LNCAP (cell line): ENCODE measurements around the gene LYVE1.

ENCODE experiments used
- TF ChIP-seq, protein P1 (sequence below): fragments of 450-650 bp; IDR thresholded peaks from 2 replicates; pipeline ENCODE4 v1.5.1; 2017; ENCODE audit warnings: mild to moderate bottlenecking

The LYVE1 gene

DNA sequence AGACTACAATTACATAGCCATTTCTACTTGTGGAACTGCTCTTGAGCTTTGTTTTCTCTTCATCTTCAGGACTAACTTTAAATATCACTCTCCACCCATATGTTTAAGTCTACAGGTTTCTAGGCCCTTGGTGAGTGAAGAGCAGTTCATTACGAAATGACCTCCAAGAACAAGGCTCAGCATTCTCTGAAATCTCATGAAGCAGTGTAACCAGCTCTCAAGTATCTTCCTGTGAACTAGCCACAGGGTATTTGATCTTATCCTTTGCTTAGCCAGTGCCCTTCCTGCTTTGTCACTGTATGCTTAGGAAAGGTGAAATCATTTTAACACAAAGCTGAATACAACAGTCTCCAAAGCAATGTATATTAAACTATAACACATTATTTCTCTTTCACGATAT lies 20.4 kb upstream of the LYVE1 start:
- TF ChIP-seq, protein P1, sequence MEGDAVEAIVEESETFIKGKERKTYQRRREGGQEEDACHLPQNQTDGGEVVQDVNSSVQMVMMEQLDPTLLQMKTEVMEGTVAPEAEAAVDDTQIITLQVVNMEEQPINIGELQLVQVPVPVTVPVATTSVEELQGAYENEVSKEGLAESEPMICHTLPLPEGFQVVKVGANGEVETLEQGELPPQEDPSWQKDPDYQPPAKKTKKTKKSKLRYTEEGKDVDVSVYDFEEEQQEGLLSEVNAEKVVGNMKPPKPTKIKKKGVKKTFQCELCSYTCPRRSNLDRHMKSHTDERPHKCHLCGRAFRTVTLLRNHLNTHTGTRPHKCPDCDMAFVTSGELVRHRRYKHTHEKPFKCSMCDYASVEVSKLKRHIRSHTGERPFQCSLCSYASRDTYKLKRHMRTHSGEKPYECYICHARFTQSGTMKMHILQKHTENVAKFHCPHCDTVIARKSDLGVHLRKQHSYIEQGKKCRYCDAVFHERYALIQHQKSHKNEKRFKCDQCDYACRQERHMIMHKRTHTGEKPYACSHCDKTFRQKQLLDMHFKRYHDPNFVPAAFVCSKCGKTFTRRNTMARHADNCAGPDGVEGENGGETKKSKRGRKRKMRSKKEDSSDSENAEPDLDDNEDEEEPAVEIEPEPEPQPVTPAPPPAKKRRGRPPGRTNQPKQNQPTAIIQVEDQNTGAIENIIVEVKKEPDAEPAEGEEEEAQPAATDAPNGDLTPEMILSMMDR = no peak

DNA sequence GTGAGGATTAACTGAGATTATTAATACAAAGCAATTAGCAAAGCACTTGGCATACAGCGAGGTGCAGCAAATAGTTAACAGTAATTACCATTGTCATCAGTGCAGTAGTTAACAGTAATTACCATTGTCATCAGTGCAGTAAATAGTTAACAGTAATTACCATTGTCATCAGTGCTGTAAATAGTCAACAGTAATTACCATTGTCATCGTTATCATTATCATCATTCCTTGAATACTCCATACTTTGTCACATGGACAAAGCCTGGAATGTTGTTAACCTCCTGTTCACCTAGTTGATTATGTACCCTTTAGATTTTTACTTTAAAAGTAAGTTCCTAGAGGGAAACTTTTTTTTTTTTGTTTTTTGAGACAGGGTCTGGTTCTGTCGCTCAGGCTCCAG lies 19.5 kb upstream of the LYVE1 start:
- TF ChIP-seq, protein P1 = no peak

DNA sequence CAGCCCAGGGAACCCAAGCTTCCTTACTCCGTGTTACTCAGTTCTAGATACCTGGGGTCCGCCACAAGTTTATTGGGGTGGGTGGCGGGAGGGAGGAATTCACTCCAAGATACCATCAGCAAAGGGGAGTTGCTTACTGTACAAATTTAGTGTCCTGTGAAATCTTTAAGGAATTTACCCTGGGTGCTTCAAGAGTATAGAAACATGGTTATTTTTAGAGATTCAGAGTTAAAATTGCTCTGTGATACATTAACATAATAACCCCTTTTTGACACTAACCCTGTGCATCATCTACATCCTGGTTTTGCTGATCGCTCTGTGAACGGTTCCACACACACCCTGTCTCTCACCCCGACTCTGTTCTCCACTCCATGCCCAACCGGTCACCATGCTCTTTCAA lies 18.9 kb upstream of the LYVE1 start:
- TF ChIP-seq, protein P1 = no peak

DNA sequence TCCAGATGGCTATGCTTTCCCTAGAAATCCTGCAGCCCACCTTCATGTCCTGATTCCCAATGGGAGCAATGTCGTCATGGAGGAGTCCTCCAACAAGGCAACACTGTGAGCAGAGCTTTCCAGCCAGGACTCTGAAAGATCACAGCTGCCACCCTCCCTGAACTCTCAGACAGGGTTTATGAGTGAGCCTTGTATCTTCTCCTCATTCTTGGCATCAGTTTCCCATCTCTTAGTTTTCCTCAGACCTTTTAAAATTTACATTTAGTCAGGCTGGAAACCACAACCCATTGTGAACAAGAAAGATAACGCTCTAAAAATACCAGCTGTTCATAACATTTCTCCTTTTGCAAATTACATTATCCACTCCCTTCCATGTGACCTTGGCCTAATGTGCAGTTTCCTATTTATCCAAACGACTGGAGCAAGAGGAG lies 15.6 kb upstream of the LYVE1 start:
- TF ChIP-seq, protein P1 = no peak

DNA sequence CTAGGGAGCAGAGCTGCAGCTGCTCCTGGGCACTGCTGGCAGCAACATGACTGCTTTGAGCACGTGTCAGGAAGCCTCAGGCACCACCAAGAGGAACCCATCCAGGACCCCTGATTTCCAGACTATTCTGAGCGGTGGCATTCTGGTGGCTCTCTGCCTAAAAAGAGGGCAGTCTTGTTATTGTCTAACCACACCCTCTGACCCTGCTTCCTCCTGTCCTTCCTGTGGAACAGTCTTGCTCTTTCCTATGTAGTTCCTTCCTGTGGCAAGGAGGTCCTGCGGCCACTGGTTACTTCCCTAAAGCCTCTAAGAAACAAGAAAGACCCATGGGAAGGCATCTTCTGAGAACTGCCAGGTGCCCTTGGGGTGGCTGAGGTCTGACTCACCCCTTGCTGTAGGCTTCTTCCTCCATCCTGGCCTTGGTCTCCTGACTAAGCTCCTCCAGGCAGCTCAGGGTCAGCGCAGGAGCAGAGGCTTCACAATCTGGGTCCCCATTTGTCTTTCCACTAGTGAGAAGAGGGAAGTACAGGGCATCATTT lies 13.1 kb upstream of the LYVE1 start:
- TF ChIP-seq, protein P1 = no peak

DNA sequence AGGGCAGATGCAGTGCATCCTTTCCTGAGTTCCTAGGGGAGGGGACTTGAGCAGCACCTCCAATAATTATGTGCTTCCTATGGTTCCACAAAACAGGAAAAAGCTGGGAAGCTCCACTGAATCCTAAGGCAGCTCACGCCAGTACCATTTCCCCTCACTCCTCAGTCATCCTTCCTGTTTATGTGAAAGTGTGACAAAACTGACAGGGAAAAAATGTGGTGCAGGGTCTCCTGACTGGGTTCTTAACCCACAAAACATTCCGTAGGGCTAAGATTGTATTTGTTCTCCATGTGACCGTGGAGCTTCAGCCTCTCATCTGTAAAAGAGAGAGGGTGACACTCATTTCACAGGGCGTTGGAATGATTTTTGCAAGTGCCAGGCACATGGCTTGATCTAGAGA lies 12.2 kb upstream of the LYVE1 start:
- TF ChIP-seq, protein P1 = no peak

DNA sequence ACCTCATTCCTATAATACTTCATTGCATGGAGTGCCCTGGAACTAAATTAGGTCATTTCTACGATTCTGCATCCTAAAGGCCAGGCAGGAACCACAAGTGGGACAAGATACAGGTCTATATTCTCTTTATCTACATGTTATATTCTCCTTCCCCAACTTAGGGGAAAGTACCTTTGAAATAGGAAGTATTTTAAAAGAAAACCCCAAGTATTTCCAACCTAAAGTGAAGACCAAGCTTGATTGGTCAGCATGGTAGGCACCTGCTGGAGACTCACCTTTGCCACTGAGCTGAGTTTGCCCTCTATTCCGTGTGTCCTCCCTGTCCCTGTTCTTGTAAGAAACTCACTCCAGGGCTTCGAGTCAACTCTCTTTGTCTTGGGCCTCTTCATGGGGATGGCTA lies 11.2 kb upstream of the LYVE1 start:
- TF ChIP-seq, protein P1 = no peak

DNA sequence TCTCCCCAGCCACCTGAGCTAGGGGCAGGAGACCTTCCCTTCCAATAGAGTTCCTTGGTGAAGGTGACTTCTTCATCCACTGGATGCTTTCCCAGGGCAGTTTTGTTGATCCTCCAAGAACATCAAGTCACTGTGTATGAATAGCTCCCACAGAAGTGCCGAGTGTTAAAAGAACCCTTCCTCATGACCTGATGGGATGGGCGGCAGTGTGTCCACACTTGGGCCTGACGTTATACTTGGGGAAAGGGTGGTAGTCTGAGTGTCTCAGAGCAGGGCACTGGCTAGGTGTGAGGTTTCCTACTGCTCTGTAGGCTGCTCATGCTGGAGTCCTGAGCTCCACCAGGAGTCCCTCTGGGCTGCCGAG lies 7.6 kb upstream of the LYVE1 start:
- TF ChIP-seq, protein P1 = no peak
